WERI-Rb-1 (cell line): ENCODE data around the gene OR52K2.
"Not testable (repeated sequence)": the region's sequence is repeated elsewhere in the genome, so short reads cannot be mapped to it uniquely, and the experiment has no call there.

ENCODE experiments used
- DNase-seq: peaks from one replicate; pipeline ENCODE4 v3.0.0-alpha.2; 2020
- H3K27ac ChIP-seq: fragments of 250-450 bp; sonication (Bioruptor Pico); 2 replicates; pipeline ENCODE4 v1.5.1; 2020; ENCODE audit warnings: mild to moderate bottlenecking, moderate library complexity
- H3K27me3 ChIP-seq: fragments of 250-450 bp; sonication (Bioruptor Pico); 2 replicates; pipeline ENCODE4 v1.5.1; 2021; ENCODE audit warnings: mild to moderate bottlenecking, low read depth, moderate library complexity; ENCODE audit not compliant: insufficient read depth, severe bottlenecking
- H3K36me3 ChIP-seq: fragments of 250-450 bp; sonication (Bioruptor Pico); 2 replicates; pipeline ENCODE4 v1.5.1; 2020; ENCODE audit warnings: mild to moderate bottlenecking, moderate library complexity
- H3K4me3 ChIP-seq: 2 replicates; pipeline ENCODE4 v1.5.1; 2011; ENCODE audit warnings: low read depth, mild to moderate bottlenecking, control low read depth, low read length
- H3K9me3 ChIP-seq: fragments of 250-450 bp; sonication (Bioruptor Pico); 2 replicates; pipeline ENCODE4 v1.5.1; 2021; ENCODE audit warnings: mild to moderate bottlenecking, moderate library complexity; ENCODE audit not compliant: severe bottlenecking
- TF ChIP-seq, protein P1 (sequence below): IDR thresholded peaks from 2 replicates; pipeline ENCODE4 v1.5.1; 2011; ENCODE audit warnings: low read depth, mild to moderate bottlenecking, control low read depth, inconsistent platforms, low read length

Gene OR52K2

DNA sequence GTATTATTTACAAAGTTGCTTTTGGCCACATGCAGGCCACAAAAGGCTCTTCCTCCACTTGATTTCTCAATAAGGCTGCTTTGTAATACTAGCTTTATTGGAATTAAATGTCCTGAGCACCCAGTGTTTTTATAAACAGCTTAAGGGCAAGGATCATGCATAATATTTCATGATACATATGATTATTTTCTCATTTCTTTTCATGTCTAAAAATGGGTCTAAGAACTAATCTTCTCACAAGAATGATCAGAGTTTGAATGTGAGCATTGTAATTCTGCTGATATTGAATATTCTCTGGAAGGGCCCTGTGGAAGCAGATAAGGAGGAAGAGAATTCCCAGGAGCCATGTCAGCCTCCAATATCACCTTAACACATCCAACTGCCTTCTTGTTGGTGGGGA is at the start of gene OR52K2:
TSS of gene OR52K2 (plus strand) at position 301 of the 400 bp plus-strand sequence. CDS start at position 346, 45 bp downstream.
- TF ChIP-seq, protein P1, sequence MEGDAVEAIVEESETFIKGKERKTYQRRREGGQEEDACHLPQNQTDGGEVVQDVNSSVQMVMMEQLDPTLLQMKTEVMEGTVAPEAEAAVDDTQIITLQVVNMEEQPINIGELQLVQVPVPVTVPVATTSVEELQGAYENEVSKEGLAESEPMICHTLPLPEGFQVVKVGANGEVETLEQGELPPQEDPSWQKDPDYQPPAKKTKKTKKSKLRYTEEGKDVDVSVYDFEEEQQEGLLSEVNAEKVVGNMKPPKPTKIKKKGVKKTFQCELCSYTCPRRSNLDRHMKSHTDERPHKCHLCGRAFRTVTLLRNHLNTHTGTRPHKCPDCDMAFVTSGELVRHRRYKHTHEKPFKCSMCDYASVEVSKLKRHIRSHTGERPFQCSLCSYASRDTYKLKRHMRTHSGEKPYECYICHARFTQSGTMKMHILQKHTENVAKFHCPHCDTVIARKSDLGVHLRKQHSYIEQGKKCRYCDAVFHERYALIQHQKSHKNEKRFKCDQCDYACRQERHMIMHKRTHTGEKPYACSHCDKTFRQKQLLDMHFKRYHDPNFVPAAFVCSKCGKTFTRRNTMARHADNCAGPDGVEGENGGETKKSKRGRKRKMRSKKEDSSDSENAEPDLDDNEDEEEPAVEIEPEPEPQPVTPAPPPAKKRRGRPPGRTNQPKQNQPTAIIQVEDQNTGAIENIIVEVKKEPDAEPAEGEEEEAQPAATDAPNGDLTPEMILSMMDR, result no peak
- no peak for DNase-seq
- Histone ChIP-seq H3K36me3 (no peaks in the 10 kb centered on the region), H3K27me3 (peaks cover 50% of the 10 kb centered on the region), H3K4me3 (no peak within 1 kb of the TSS), H3K9me3 (no peaks in the 10 kb centered on the region), H3K27ac (no peak within 1 kb of the TSS)

DNA sequence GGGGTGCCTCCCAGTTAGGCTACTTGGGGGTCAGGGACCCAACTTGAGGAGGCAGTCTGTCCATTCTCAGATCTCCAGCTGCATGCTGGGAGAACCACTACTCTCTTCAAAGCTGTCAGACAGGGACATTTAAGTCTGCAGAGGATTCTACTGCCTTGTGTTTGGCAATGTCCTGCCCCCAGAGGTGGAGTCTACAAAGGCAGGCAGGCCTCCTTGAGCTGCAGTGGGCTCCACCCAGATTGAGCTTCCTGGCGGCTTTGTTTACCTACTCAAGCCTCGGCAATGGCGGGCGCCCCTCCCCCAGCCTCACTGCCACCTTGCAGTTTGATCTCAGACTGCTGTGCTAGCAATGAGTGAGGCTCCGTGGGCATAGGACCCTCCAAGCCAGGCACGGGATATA is 42.9 kb upstream of the OR52K2 start:
- H3K9me3 ChIP-seq, H3K27ac ChIP-seq, H3K4me3 ChIP-seq, DNase-seq, H3K36me3 ChIP-seq: not testable (repeated sequence)
- H3K27me3 ChIP-seq, result peaks cover 12% of the 10 kb centered on the region

DNA sequence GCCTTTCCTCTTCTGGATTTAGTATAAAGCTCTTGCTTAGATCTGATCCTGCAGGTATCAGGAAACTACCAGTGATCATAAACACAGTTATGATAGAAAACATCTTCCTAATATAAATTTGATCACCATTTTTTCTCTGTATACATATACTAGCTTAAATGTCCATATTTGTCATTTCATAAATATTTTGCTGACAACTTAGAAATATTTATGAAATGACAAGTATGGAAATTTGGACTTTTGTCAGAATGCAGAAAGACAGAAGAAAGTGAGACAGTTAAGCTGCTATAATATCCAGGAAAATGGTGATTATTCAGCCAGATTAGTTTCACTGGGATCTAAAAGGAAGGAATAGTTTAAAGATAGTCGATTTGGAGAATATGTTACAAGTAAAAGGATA is 32.8 kb upstream of the OR52K2 start:
- no peak overlapping the region for H3K27ac ChIP-seq
- DNase-seq, result no peak
- H3K4me3 ChIP-seq, result no peak overlapping the region
- no peaks in the 10 kb centered on the region for H3K36me3 ChIP-seq
- TF ChIP-seq, protein P1, result no peak
- peaks cover 46% of the 10 kb centered on the region for H3K27me3 ChIP-seq
- no peaks in the 10 kb centered on the region for H3K9me3 ChIP-seq

DNA sequence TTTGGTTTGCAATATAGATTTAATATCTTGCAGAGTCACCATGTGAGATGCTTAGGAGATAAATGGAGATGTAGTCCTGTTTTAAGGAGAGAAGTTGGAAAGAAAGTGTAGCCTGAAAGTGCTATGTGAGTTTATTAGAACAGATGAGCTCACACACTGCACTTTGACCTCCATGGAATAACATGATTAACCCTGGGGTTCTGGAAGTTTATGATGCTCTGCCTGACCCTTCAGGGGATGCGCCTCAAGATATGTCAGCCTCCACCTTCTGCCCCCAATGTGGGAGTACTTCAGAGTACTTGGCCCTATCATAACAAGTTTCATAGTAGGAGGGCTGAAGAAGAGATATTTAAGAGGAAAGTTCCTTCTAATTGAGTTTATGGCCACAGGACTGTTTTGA is 32.3 kb upstream of the OR52K2 start:
- TF ChIP-seq, protein P1, result no peak
- DNase-seq, result no peak
- peaks cover 49% of the 10 kb centered on the region for H3K27me3 ChIP-seq
- no peaks in the 10 kb centered on the region for H3K36me3 ChIP-seq
- no peaks in the 10 kb centered on the region for H3K9me3 ChIP-seq
- H3K27ac ChIP-seq, result no peak overlapping the region
- H3K4me3 ChIP-seq, result no peak overlapping the region

DNA sequence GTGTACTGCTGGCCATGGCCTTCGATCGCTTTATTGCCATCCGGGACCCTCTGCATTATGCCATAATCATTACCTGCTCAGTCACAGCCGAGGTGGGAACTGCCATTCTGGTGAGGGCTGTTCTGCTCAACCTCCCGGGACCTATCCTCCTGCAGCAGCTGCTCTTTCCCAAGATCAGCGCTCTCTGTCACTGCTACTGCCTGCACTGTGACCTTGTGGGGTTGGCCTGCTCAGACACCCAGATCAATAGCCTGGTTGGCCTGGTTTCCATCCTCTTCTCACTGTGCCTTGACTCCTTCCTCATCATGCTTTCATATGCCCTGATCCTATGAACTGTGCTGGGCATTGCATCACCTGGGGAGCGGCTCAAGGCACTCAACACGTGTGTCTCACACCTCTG is 30.7 kb upstream of the OR52K2 start:
- H3K27me3 ChIP-seq, result peaks cover 52% of the 10 kb centered on the region
- H3K4me3 ChIP-seq, result no peak overlapping the region
- no peaks in the 10 kb centered on the region for H3K36me3 ChIP-seq
- H3K9me3 ChIP-seq, result no peaks in the 10 kb centered on the region
- TF ChIP-seq, protein P1, result no peak
- H3K27ac ChIP-seq, result no peak overlapping the region
- DNase-seq, result no peak

DNA sequence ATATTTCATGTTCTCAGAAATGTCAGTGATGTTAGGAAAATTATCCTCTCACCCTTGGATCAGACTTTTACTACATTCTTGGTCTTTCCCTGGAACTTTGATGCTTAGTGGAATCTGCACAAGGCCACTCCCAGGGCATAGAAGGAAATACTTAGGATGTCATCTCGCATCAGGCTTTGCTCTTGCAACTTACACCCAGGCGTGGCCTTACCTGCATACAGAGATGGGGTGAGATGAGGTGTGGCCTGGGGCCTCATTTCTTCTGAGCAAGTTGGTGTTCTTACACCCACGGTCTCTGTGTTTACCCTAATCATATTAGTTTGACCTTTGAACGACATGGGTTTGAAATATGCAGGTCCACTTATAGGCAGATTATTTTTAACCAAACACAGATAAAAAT is 19.0 kb upstream of the OR52K2 start:
- DNase-seq, result no peak
- Histone ChIP-seq H3K9me3 (no peaks in the 10 kb centered on the region), H3K4me3 (no peak overlapping the region), H3K36me3 (no peaks in the 10 kb centered on the region), H3K27me3 (peaks cover 39% of the 10 kb centered on the region), H3K27ac (no peak overlapping the region)
- TF ChIP-seq, protein P1, result no peak
